Activated naive CD4-positive, alpha-beta T cell treated with Interleukin-2 at 50 U/mL for 16 hours (primary cell): ENCODE results near the gene PRR12.

Experiments used
- DNase-seq: peaks from one replicate; pipeline ENCODE4 v3.0.0-alpha.2; 2020

The PRR12 gene

GRCh38 chr19:49672131-49672919 lies 81.3 kb downstream of the PRR12 start:
- peak; percentile 82 for DNase-seq
